Neural progenitor cell (in vitro differentiated cells): ENCODE data around the gene MARS1.

Source experiments
- EZH2 ChIP-seq: fragments of 200-600 bp; sonication (generic); IDR thresholded peaks from 2 replicates; pipeline ENCODE4 v1.6.1; 2017; ENCODE audit warnings: antibody characterized with exemption, mild to moderate bottlenecking, moderate library complexity
- TF ChIP-seq, protein P1 (sequence below): fragments of 200-600 bp; sonication (generic); IDR thresholded peaks from 2 replicates; pipeline ENCODE4 v1.5.1; 2017; ENCODE audit warnings: antibody characterized with exemption, mild to moderate bottlenecking

DNA sequence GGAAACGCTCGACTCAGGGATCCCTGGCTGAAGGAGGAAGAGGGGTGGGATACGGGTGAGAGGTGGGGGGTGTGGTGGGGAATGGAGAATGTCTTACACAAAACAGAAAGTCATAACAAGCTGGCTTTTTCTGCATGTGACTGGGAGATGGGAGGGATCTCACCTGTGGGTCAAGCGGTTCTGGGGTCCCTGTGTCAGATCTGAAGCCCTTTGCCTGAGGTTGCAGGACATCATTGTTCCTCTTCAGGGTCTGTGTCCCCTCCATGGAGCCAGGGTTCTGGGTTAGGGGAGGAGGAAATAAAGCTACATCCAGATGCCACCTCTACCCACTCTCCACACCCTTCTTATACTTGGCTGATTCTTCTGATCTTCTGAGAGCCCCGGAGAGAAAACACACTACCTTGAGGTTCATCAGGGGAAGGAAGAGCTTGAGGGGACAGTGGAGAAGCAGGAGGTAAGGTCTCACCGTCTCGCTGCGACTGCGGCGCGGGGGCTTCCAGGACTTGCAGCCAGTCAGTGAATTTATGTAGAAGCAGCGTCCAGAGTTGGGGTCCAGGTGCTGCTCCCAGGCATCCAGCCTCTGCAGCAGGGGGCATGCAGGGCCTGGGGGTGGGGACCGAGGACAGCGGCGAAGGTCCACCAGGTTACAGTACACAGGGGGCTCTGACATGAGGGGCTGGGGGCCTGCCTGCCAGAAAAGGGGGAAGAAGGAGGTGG lies 10.7 kb upstream of the MARS1 start:
- TF ChIP-seq, protein P1, sequence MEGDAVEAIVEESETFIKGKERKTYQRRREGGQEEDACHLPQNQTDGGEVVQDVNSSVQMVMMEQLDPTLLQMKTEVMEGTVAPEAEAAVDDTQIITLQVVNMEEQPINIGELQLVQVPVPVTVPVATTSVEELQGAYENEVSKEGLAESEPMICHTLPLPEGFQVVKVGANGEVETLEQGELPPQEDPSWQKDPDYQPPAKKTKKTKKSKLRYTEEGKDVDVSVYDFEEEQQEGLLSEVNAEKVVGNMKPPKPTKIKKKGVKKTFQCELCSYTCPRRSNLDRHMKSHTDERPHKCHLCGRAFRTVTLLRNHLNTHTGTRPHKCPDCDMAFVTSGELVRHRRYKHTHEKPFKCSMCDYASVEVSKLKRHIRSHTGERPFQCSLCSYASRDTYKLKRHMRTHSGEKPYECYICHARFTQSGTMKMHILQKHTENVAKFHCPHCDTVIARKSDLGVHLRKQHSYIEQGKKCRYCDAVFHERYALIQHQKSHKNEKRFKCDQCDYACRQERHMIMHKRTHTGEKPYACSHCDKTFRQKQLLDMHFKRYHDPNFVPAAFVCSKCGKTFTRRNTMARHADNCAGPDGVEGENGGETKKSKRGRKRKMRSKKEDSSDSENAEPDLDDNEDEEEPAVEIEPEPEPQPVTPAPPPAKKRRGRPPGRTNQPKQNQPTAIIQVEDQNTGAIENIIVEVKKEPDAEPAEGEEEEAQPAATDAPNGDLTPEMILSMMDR, result no peak
- TF ChIP-seq EZH2, result no peak
